Endothelial cell of umbilical vein (primary cell): Measurements from ENCODE around the gene INS. TPM values are rescaled to one million over a fixed set of nuclear protein-coding genes. Genes with fewer than 3 reads are reported as not detected.

Experiments
- BruUV-seq: library from RNA; stranded (reverse); fragments of 400-500 nt; replicated peaks from 2 replicates; lab custom pipeline; 2021; lab: Mats Ljungman, UMichigan
- CTCF ChIA-PET: fragments of 300-600, 350-600 bp; sonication (Branson Sonifier 250); formaldehyde crosslinking; loops from one replicate; lab custom pipeline; 2021; ENCODE audit warnings: antibody characterized with exemption, inconsistent platforms; lab: Charles Lee
- POLR2A ChIA-PET: fragments of 300-600, 350-600 bp; sonication (Branson Sonifier 250); formaldehyde crosslinking; loops from one replicate; lab custom pipeline; 2021; ENCODE audit warnings: antibody characterized with exemption, inconsistent platforms; lab: Charles Lee
- DNase-seq: peaks from one replicate; pipeline ENCODE4 v3.0.0-alpha.2; 2011; ENCODE audit warnings: low read depth, low spot score
- FAIRE-seq: peaks from 2 replicates; lab custom pipeline; 2011; peaks lifted over from hg19 to GRCh38; lab: Jason Lieb, UNC
- H2AFZ ChIP-seq: 2 replicates; pipeline ENCODE4 v1.6.0; 2012; ENCODE audit warnings: low read depth, low read length, control low read depth, inconsistent platforms
- H3K27ac ChIP-seq: 2 replicates; pipeline ENCODE4 v1.5.1; 2011; ENCODE audit warnings: low read depth, mild to moderate bottlenecking, control low read depth, low read length, moderate library complexity; ENCODE audit not compliant: insufficient read depth
- H3K27me3 ChIP-seq, 2 experiments: 2 replicates each; pipeline versions ENCODE4 v1.6.0 to v1.6.1; 2011; ENCODE audit warnings: low read length in 2 of 2, mixed read lengths in 1 of 2; ENCODE audit not compliant: control insufficient read depth in 2 of 2, insufficient read depth in 2 of 2
- H3K36me3 ChIP-seq, 2 experiments: 2 replicates in 1 of 2; 3 replicates in 1 of 2; pipeline ENCODE4 v1.5.1; 2011; ENCODE audit warnings: low read length in 2 of 2, mild to moderate bottlenecking in 1 of 2, moderate library complexity in 1 of 2; ENCODE audit not compliant: control insufficient read depth in 2 of 2, insufficient read depth in 2 of 2; ENCODE audit errors: extremely low read depth in 1 of 2
- H3K4me1 ChIP-seq: 3 replicates; pipeline ENCODE4 v1.5.1; 2011; ENCODE audit warnings: mild to moderate bottlenecking, low read length; ENCODE audit not compliant: control insufficient read depth, insufficient read depth; ENCODE audit errors: extremely low read depth
- H3K4me2 ChIP-seq: 2 replicates; pipeline ENCODE4 v1.6.1; 2011; ENCODE audit warnings: low read length, control low read depth, mixed read lengths; ENCODE audit not compliant: insufficient read depth
- H3K4me3 ChIP-seq, 3 experiments: fragments of 200-600 bp in 1 of 3; sonication (generic), shearing (Covaris generic) in 1 of 3; replicated peaks in 1 of 3; 2 replicates each; pipeline ENCODE4 v1.5.1; 2011 to 2016; ENCODE audit warnings: control low read depth in 3 of 3, low read length in 3 of 3, mild to moderate bottlenecking in 2 of 3, inconsistent platforms in 1 of 3, low read depth in 1 of 3, moderate library complexity in 1 of 3; ENCODE audit not compliant: insufficient read depth in 1 of 3
- H3K79me2 ChIP-seq: 2 replicates; pipeline ENCODE4 v1.6.0; 2012; ENCODE audit warnings: low read length, inconsistent platforms; ENCODE audit not compliant: control insufficient read depth, insufficient read depth
- H3K9ac ChIP-seq: replicated peaks from 2 replicates; pipeline ENCODE3; 2011; ENCODE audit warnings: low read length, control low read depth; ENCODE audit not compliant: insufficient read depth; ENCODE audit errors: extremely low read depth
- H3K9me1 ChIP-seq: replicated peaks from 3 replicates; pipeline ENCODE4 v1.6.0; 2011; ENCODE audit warnings: mild to moderate bottlenecking, low read length; ENCODE audit not compliant: control insufficient read depth, insufficient read depth; ENCODE audit errors: extremely low read depth
- H3K9me3 ChIP-seq: replicated peaks from 2 replicates; pipeline ENCODE4 v1.5.1; 2012; ENCODE audit warnings: low read length, inconsistent platforms; ENCODE audit not compliant: control insufficient read depth, insufficient read depth
- H4K20me1 ChIP-seq: replicated peaks from 2 replicates; pipeline ENCODE3; 2011; ENCODE audit warnings: mild to moderate bottlenecking, low read length; ENCODE audit not compliant: control insufficient read depth, insufficient read depth; ENCODE audit errors: extremely low read depth
- CTCF ChIP-seq, 2 donors: IDR thresholded peaks; 1 replicate in 1 of 2; 2 replicates in 1 of 2; pipeline ENCODE4 v1.5.1; 2011; ENCODE audit warnings: low read length in 2 of 2, mild to moderate bottlenecking in 2 of 2, moderate library complexity in 2 of 2, control low read depth in 1 of 2, inconsistent platforms in 1 of 2, low read depth in 1 of 2; ENCODE audit not compliant: insufficient read depth in 1 of 2; ENCODE audit errors: extremely low read depth in 1 of 2
- EZH2 ChIP-seq: IDR thresholded peaks from 2 replicates; pipeline ENCODE4 v1.6.1; 2012; ENCODE audit warnings: borderline replicate concordance, low read depth, mild to moderate bottlenecking, moderate library complexity, low read length, inconsistent platforms; ENCODE audit not compliant: severe bottlenecking
- FOS ChIP-seq: IDR thresholded peaks from 2 replicates; pipeline ENCODE4 v1.6.1; 2011; ENCODE audit warnings: mild to moderate bottlenecking, low read length, moderate library complexity, borderline replicate concordance; ENCODE audit not compliant: insufficient read depth
- GATA2 ChIP-seq: IDR thresholded peaks from 2 replicates; pipeline ENCODE4 v1.7.0; 2011; ENCODE audit warnings: low read depth, mild to moderate bottlenecking, moderate library complexity, mixed read lengths, low read length; ENCODE audit not compliant: insufficient read length, insufficient read depth
- JUN ChIP-seq: IDR thresholded peaks from 2 replicates; pipeline ENCODE4 v1.6.1; 2011; ENCODE audit warnings: borderline replicate concordance, low read depth; ENCODE audit not compliant: insufficient read length, insufficient read depth
- MAX ChIP-seq: IDR thresholded peaks from 2 replicates; pipeline ENCODE4 v1.6.1; 2011; ENCODE audit not compliant: insufficient read depth, insufficient read length
- MYC ChIP-seq: IDR thresholded peaks from one replicate; pipeline ENCODE4 v1.6.1; 2011; ENCODE audit warnings: mild to moderate bottlenecking, low read depth, low read length
- POLR2A ChIP-seq: IDR thresholded peaks from 2 replicates; pipeline ENCODE4 v1.6.1; 2012; ENCODE audit warnings: low read depth, mild to moderate bottlenecking, control low read depth, low read length
- POLR2AphosphoS5 ChIP-seq: IDR thresholded peaks from 2 replicates; pipeline ENCODE4 v1.6.1; 2012; ENCODE audit warnings: low read depth, mild to moderate bottlenecking, control low read depth, low read length, moderate library complexity; ENCODE audit not compliant: insufficient read depth
- dilution Hi-C: fragments of 300-500 bp; cut with MboI; formaldehyde crosslinking; loops from one replicate; pipeline ENCODE4 v1.15.0; 2019; ENCODE audit warnings: low sequenced_read_pairs; ENCODE audit not compliant: extremely low pct_ligation_motif_present
- intact Hi-C: fragments of 100-400 bp; cut with micrococcal nuclease; formaldehyde crosslinking; loops from one replicate; pipeline ENCODE4 v1.10.0; 2022
- polyA plus RNA-seq, 4 experiments: library from polyadenylated mRNA; depleted of rRNA in 3 of 4; stranded (reverse) in 3 of 4; unstranded in 1 of 4; fragments of >200 nt; gene quantifications; 2 replicates each; pipeline versions ENCODE4 v1.2.1 to v1.2.3, GENCODE V29; 2011 to 2012; ENCODE audit warnings: missing spikeins in 1 of 4
- total RNA-seq: library from RNA; stranded (reverse); gene quantifications from 2 replicates; pipeline ENCODE4 v1.2.3, GENCODE V29; 2021

Gene INS
- total and polyA plus RNA-seq, 2 donors (not counting 3 experiments of a cell fraction or from before 2014, with no cell fraction given) = not detected

GRCh38 chr11:2209370-2209801, 48.4 kb upstream of the INS start:
- Histone ChIP-seq H3K36me3 (no peaks in the 10 kb centered on the region), H3K9me3 (no peaks in the 10 kb centered on the region), H3K27ac (no peak overlapping the region), H4K20me1 (no peaks in the 10 kb centered on the region), H2AFZ (no peak overlapping the region), H3K4me2 (no peak overlapping the region), H3K9me1 (no peaks in the 10 kb centered on the region), H3K27me3 (no peaks in the 10 kb centered on the region), H3K79me2 (no peaks in the 10 kb centered on the region), H3K4me3 (no peak overlapping the region), H3K9ac (no peak overlapping the region), H3K4me1 (no peaks in the 10 kb centered on the region)
- DNase-seq (no peak), FAIRE-seq (no peak)
- POLR2A ChIA-PET = no interaction called here
- CTCF ChIA-PET = interaction anchor here (2.1 to 2.4 kb wide), 2 partner anchors 96 to 212 kb away, joined by 5 read pairs; no protein-coding TSS in a partner anchor
- intact Hi-C loops (no loop called here), dilution Hi-C loops (no loop called here)
- no TSS peak for BruUV-seq
- no peak for TF ChIP-seq GATA2

- Histone ChIP-seq H4K20me1 (no peaks in the 10 kb centered on the region), H3K4me3 (no peak overlapping the region), H3K27me3 (no peaks in the 10 kb centered on the region), H3K27ac (no peak overlapping the region), H3K9me1 (no peaks in the 10 kb centered on the region), H3K9ac (no peak overlapping the region), H3K79me2 (no peaks in the 10 kb centered on the region), H2AFZ (no peak overlapping the region), H3K9me3 (no peaks in the 10 kb centered on the region), H3K4me2 (no peak overlapping the region), H3K36me3 (no peaks in the 10 kb centered on the region), H3K4me1 (no peaks in the 10 kb centered on the region)
- CTCF ChIA-PET = interaction anchor here (2.1 to 2.4 kb wide), 2 partner anchors 97 to 212 kb away, joined by 5 read pairs; no protein-coding TSS in a partner anchor
- no TSS peak for BruUV-seq
- POLR2A ChIA-PET = no interaction called here
- intact Hi-C loops (no loop called here), dilution Hi-C loops (no loop called here)
- no peak for TF ChIP-seq JUN
- no peak for TF ChIP-seq MAX
- no peak for TF ChIP-seq MYC
- TF ChIP-seq GATA2 = no peak
- TF ChIP-seq POLR2A = no peak
- TF ChIP-seq POLR2AphosphoS5 = no peak
- no peak for TF ChIP-seq EZH2
- no peak for TF ChIP-seq CTCF (IDR thresholded peaks at IDR 0.05; ENCODE audit: extremely low read depth in 1 of 2, insufficient read depth in 1 of 2, low read depth in 1 of 2, low read length in 2 of 2)
- no peak for TF ChIP-seq FOS
- no peak for DNase-seq
- no peak for FAIRE-seq
Measured at GRCh38 chr11:2208691-2209369, 47.8 kb upstream of the INS start.
